ENCODE measurements around the gene LHCGR.

LHCGR gene
- total RNA-seq: 0 reads per million in 2 experiments

- DNase-seq (ENCODE audit: low read depth): no peak
These were observed at the start of gene LHCGR for GRCh38 chr2:48755473-48755872. Gene LHCGR (minus strand): TSS chr2:48755724. CDS start chr2:48755671, 53 bp downstream.

DNA sequence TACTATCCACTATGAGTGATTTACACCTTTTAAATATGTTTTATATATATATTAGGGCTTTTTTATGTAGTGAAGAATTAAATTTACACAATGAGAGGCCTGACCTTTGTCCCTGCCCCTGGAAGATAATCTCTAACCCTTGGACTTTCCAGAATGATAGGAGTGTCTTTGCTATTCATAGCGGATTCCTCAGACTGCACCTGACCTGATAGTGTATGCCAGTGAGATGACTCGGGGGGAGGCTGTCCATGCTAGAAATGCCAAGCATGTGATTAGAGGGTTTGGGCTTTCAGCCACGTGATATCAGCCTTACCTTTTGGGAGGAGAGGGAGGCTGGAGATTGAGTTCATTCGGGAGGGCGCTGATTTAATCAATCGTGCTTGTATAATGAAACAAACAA, 44.1 kb upstream of the LHCGR start:
- DNase-seq (ENCODE audit: low read depth): no peak

- DNase-seq (ENCODE audit: low read depth): no peak
These were observed 39.5 kb upstream of the LHCGR start for GRCh38 chr2:48795065-48795464.

- no peak for DNase-seq (ENCODE audit: low read depth)
These were observed 38.1 kb upstream of the LHCGR start for GRCh38 chr2:48793671-48794070.

GRCh38 chr2:48792030-48792429, 36.5 kb upstream of the LHCGR start:
- DNase-seq (ENCODE audit: low read depth): no peak

- no peak for DNase-seq (ENCODE audit: low read depth)
These were observed 35.1 kb upstream of the LHCGR start for GRCh38 chr2:48790407-48791170.

GRCh38 chr2:48787580-48787979, 32.1 kb upstream of the LHCGR start:
- no peak for DNase-seq (ENCODE audit: low read depth)

- no peak for DNase-seq (ENCODE audit: low read depth)
These were observed 25.8 kb upstream of the LHCGR start for GRCh38 chr2:48781366-48781765.

DNA sequence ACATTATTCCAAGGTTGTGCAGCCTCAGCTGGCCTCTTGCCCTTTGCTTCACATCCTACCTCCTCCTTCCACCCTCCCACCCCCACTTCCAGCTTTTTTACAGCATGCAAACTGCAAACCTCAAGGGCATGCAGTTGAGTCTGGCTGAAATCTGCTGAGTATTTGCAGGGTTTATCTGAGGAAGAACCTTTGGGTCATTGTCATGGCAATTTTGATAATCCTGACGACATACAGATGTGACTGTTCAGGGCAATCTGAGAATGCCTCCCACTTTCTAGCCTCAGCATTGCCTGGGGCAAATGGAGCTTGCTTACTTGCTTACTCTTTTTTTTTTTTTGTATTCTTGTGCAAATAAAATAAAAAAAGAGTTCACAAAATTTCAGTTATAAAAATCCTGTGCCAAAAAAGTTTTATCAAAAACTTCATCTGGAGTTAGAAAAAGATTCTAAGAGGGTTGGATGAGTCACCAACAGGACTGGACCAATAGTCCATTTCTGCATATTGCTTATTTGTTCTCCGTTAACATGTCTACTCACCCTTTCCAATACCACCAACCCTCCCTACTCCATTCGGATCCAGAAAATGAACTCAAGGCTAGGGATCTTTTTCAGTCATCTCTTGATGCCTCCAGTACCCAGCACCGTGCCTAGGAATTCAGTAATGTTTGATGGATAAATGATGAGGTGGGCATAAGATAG, 23.6 kb upstream of the LHCGR start:
- no peak for DNase-seq (ENCODE audit: low read depth)

- DNase-seq (ENCODE audit: low read depth): no peak
These were observed 18.7 kb upstream of the LHCGR start for GRCh38 chr2:48774251-48774650.

GRCh38 chr2:48771241-48772014, 15.9 kb upstream of the LHCGR start:
- DNase-seq (ENCODE audit: low read depth): no peak

DNA sequence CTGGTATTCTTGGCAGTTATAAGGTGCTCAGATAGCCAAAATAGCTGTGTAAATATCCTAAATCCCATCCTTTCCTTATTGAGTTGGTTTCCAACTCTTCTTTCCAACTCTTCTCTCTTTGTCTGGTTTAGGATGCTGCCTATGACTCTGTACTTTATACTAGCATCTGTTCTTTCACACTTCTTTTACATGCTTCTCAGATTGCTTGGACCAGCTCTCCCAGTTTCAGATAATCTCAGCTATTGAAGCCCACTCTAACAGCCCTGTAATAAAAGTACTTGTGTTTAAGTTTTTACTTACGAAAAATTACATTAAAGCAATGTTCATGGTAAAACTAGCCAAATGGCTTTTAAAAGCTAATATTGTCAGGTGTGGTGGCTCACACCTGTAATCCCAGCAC, 14.7 kb upstream of the LHCGR start:
- DNase-seq (ENCODE audit: low read depth): no peak

DNA sequence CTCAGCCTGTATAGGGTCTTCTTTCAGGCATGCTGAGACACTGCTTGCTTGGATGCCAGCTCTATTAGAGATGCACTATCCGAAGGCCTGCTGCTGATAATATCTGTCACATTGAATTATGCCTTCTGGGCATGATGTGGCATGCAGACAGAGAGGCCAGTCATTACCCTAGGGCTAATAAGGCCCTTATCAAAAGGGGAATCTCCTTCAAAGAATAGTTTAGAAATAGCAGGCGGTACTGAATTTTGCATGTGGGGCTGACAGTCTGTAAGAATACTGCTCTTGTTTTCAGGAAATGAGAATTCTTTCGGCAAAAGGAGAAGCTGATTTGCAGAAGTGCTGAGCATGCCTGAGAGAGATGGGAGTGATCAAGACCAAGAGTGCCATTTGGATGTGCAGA, 13.1 kb upstream of the LHCGR start:
- DNase-seq (ENCODE audit: low read depth): no peak

- no peak for DNase-seq (ENCODE audit: low read depth)
These were observed 11.8 kb upstream of the LHCGR start for GRCh38 chr2:48767330-48767729.

DNA sequence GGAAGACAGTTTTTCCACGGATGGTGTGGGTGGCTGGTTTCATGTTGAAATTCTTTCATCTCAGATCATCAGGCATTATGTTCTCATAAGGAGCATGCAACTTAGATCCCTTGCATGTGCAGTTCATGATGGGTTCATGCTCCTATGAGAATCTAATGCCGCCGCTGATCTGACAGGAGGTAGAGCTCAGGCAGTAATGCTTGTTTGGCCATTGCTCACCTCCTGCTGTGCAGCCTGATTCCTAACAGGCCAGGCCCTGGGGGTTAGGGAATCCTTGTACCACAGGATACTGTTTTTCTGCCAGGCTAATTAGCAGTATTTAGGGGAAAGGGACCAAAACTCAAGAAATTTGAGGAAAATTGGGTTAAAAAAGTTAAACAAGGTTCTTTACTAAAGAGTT, 5.3 kb upstream of the LHCGR start:
- DNase-seq (ENCODE audit: low read depth): no peak

DNA sequence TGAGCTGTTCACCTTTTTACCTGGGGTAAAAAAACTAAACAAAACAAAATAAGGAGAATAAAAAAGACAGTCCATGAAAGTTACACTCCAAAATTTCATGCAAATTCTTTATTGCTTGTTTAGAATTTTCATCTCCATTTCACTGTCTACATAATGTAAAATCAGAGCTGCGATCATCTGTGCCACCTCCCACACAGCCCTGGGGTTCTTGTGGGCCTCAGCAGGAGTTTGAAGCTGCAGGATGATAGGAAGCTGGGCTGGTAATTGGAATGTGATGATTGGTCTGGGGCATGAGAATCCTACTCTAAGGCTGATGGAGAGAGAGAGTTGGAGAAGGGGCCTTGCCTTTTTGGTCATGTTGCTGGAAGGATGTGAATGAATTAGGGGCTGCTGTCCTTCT, 4.2 kb upstream of the LHCGR start:
- DNase-seq (ENCODE audit: low read depth): no peak

DNA sequence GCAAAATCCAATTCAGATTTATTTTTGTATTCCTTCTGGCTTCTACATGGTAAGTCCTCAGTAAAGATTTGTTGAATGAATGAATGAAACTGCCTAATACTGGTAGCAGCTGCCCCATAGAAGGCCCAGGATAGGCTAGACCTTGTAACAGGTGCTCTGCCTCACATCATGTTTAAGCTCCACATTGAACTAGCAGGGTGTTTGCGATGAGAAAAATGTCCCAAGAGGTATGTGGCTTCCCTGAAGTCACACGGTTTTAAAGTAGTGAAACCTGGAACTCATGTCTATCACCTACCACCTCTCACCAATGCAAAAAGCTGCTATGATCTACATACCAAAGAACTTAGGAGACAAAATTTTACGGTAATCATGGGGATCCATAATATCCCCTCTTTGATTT, 765 bp upstream of the LHCGR start:
- DNase-seq (ENCODE audit: low read depth): no peak

DNA sequence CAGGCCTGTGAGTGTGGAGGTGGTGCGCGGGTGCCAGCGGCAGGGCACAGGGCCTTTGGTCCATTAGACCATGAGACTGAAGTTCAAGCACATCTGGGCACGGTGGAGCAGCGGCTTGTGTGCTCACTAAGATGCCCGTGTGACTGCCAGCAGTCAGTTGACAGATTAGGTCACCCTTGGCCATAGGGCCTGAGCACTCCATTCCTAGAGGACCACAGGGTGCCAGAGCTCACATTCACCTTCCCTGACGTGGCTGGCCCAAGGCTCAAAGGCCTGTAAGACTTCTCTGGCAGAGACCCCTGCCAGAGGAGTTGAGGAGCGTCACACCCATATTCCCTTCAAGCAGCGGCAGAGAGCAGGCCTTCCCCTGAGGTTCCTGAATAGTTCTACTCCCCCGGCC, 650 bp downstream of the LHCGR start:
- no peak for DNase-seq (ENCODE audit: low read depth)

DNA sequence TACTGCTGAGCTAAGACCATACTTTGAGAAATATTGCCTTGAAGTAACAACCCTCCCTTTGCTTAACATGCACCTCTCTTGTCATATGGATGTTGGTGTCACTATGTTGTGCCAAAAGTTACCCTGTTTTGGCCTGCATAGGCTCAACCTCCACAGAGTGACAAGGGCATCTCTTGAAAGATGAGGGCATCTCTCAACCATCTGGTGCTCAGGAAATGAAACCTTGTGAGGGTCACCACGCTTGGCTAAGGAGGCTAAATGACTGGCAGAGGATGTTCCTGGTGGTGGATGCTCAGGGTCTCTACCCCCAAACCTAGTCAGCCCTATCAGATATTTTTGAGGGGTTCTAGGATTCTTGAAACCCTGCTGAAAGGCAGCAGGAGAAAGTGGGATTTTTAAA, 2.3 kb downstream of the LHCGR start:
- DNase-seq (ENCODE audit: low read depth): no peak

GRCh38 chr2:48750128-48750739, 5.3 kb downstream of the LHCGR start:
- DNase-seq (ENCODE audit: low read depth): no peak

GRCh38 chr2:48749291-48750127, 6.0 kb downstream of the LHCGR start:
- no peak for DNase-seq (ENCODE audit: low read depth)
